HG02981 (cell line): ENCODE measurements around the gene ADD3.
A peak's percentile ranks its signal among the peaks of the same experiment; 100 is the strongest.
"Not testable (repeated sequence)": the region's sequence is repeated elsewhere in the genome, so short reads cannot be mapped to it uniquely, and the experiment has no call there.

ENCODE experiments used
- ATAC-seq: cut with Tn5 transposase; IDR thresholded peaks from one replicate; pipeline ENCODE4 v1.9.1; 2021; ENCODE audit warnings: mild to moderate bottlenecking, moderate library complexity; ENCODE audit not compliant: unreplicated experiment

The ADD3 gene

GRCh38 chr10:110032801-110033700 is 25.3 kb downstream of the ADD3 start:
- ATAC-seq = no peak

- no peak for ATAC-seq
Observed at GRCh38 chr10:110033701-110034235, 26.0 kb downstream of the ADD3 start.

- ATAC-seq = no peak
Observed at GRCh38 chr10:110034596-110034995, 26.8 kb downstream of the ADD3 start.

GRCh38 chr10:110035070-110035921 is 27.5 kb downstream of the ADD3 start:
- no peak for ATAC-seq

- peak; percentile 91 for ATAC-seq
Observed at GRCh38 chr10:110036640-110037039, 28.9 kb downstream of the ADD3 start.

- no peak for ATAC-seq
Observed at GRCh38 chr10:110039254-110039653, 31.5 kb downstream of the ADD3 start.

GRCh38 chr10:110040108-110040507 is 32.3 kb downstream of the ADD3 start:
- no peak for ATAC-seq

- ATAC-seq = no peak
Observed at GRCh38 chr10:110040767-110041478, 33.1 kb downstream of the ADD3 start.

GRCh38 chr10:110041479-110041829 is 33.7 kb downstream of the ADD3 start:
- no peak for ATAC-seq

- ATAC-seq = no peak
Observed at GRCh38 chr10:110042181-110042580, 34.4 kb downstream of the ADD3 start.

- no peak for ATAC-seq
Observed at GRCh38 chr10:110042891-110043290, 35.1 kb downstream of the ADD3 start.

GRCh38 chr10:110044681-110045080 is 36.9 kb downstream of the ADD3 start:
- ATAC-seq = no peak

GRCh38 chr10:110045772-110046171 is 38.0 kb downstream of the ADD3 start:
- ATAC-seq = no peak

- ATAC-seq = not testable (repeated sequence)
Observed at GRCh38 chr10:110048145-110048544, 40.4 kb downstream of the ADD3 start.

- ATAC-seq = no peak
Observed at GRCh38 chr10:110048781-110049180, 41.0 kb downstream of the ADD3 start.

- ATAC-seq = not testable (repeated sequence)
Observed at GRCh38 chr10:110049889-110050591, 42.3 kb downstream of the ADD3 start.

GRCh38 chr10:110051487-110051886 is 43.7 kb downstream of the ADD3 start:
- ATAC-seq = no peak

- no peak for ATAC-seq
Observed at GRCh38 chr10:110052916-110053315, 45.1 kb downstream of the ADD3 start.

GRCh38 chr10:110056822-110057221 is 49.0 kb downstream of the ADD3 start:
- ATAC-seq = no peak

- ATAC-seq = no peak
Observed at GRCh38 chr10:110057456-110057855, 49.7 kb downstream of the ADD3 start.
